GM20431 (cell line): ENCODE data around the gene FGD3.

Experiments
- in situ Hi-C: fragments of 300-500 bp; cut with MseI, MboI; formaldehyde crosslinking; loops from one replicate; pipeline ENCODE4 v1.15.0; 2020; ENCODE audit warnings: low sequenced_read_pairs; ENCODE audit not compliant: unreplicated experiment

The FGD3 gene

DNA sequence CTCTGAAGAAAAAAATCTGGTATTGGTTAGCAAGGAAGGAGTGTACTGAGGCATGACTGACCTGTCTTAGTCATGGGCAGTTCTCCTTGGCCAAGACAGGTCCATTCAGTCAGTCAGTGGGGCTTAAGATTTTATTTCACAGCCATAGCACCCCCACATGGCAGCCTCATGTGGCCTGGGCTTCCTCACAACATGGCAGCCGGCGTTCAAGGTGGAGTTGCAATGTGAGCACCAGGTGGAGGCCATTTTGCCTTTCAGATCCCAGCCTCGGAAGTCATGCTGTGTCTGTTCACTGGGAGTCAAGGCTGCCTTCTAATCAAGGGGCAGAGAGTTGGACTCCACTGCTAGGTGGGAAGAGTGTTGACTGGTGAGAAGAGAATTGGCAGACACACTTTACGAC, 138.4 kb downstream of the FGD3 start:
- in situ Hi-C loops, result no loop called here
